ENCODE results near the gene METAP2.
"Not testable (repeated sequence)": the region's sequence is repeated elsewhere in the genome, so short reads cannot be mapped to it uniquely, and the experiment has no call there.

METAP2 gene

DNA sequence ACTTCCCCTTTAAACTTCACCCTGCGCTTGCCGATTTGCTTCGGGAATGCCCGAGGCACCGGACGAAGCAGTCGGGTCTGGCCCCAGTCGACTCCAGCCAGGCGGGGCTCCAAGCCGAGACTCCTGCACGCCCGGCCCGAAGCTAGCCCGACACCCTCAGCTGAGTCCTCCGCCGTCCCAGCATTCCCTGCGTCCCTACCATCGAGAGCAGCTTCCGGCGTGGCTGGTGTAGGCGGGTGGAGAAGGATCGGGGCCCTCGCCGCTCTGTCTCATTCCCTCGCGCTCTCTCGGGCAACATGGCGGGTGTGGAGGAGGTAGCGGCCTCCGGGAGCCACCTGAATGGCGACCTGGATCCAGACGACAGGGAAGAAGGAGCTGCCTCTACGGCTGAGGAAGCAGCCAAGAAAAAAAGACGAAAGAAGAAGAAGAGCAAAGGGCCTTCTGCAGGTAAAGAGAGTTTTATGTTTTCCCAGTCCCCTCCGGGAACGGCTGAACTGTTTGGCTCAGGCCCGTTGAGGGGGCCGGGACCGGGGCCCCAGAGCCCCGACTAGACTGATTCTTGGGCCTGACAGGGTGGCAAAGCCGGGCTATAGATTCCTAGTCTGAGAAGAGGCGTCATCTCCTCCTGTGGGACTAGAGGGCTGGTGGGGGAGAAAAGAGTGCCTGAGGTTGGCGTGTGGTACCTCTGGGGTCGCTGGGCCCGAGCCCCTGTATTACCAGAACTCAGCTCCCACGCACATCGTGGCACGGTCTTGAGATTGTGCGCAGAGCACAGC lies at the start of gene METAP2:
Gene METAP2, plus strand, starts transcription at position 269 of the 776 bp plus-strand sequence. Its CDS starts 28 bp downstream, at position 297.
- peak; percentile 97 to 98 (median 97) for DNase-seq

DNA sequence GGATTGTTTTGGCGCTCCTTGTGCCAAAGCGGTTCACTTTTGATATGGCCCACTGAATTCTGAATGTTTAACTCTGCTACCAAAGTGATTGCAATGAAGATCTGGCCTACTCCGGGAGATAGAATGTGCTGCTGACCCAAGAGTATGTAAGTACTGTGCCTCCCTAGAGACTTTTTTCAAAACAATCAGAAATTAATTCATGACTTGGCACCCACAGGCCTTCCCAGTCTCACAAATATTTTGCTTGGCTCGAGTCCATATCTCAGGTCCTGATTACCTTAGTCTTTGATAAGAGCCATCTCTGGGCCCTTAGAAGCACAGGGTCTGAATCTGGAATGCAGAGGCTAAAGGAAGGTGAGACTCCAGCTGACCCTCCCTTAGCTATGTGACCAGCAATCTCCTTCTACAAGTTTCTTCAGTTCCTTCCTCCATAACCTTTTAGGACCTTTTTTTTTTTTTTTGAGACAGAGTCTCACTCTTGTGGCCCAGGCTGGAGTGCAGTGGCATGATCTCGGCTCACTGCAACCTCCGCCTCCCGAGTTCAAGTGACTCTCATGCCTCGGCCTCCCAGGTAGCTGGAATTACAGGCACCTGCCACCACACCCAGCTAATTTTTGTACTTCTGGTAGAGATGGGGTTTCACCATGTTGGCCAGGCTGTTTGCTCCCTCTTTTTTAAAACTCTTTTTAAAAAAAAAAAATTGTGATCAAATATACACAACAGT lies 49.5 kb upstream of the METAP2 start:
- DNase-seq, result no peak

DNA sequence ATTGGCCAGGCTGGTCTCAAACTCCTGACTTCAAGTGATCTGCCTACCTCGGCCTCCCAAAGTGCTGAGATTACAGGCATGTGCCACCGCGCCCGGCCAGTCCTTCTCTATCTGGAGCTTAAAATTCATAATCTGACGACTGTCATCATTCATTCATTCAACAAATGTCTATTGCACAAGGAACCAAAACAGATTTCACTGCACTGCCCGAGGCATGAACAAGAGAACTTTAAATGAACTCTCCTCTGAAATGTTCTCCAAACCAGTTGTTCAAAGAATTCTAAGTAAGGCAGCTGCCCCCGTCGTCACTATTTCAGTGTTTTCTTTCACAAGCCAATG lies 44.8 kb upstream of the METAP2 start:
- no peak for DNase-seq

DNA sequence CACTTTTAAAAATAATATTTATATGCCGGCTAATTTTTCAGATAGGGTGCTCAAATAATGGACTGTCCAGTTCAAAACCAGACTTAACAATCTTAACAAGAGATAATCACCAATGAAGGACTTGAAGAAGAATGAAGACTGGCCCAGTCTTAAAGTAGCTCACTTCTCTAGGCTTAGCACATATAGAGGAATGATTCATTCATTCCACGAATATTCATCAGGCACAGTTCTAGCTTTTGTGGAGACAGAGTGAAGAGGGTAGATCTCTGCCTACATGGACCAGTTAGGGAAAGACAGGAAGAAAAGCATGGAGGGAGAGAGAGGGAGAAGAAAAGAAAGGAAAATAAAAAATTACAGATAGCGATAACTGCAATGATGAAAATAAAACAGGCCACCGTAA lies 42.8 kb upstream of the METAP2 start:
- no peak for DNase-seq

DNA sequence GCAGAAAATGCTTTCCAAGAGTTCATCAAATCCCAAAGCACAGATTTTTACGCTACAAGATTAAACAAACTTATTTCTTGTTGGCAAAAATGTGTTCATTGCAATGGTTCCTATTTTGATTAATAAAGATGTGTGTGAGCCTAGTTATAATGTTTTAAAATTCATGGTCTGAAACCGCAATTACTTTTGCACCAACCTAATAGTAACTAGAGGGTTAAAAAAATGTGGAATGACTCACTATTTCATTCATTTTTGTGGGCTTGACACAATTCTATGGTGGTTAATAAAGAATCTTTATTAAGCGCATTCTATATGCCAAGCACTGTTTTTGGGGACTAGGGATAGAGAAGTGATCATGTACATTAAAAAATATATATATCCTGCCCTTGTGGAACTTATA lies 38.6 kb upstream of the METAP2 start:
- DNase-seq, result no peak

DNA sequence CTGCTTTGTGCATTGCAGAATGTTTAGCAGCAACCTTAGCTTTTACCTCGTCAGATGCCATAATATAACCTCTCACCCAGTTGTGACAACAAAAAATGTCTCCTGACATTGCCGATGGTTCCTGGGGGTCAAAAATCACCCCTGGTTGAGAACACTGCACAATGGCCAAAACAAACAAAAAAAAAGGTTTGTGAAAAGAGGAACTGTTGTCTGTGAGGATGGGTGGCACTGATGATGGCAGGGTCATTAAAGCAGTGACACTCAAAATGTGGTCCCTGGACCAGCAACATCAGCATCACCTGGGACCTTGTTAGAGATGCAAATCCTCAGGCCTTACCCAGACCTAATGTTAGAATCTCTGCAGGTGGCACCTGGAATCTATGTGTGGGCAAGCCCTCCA lies 36.4 kb upstream of the METAP2 start:
- no peak for DNase-seq

DNA sequence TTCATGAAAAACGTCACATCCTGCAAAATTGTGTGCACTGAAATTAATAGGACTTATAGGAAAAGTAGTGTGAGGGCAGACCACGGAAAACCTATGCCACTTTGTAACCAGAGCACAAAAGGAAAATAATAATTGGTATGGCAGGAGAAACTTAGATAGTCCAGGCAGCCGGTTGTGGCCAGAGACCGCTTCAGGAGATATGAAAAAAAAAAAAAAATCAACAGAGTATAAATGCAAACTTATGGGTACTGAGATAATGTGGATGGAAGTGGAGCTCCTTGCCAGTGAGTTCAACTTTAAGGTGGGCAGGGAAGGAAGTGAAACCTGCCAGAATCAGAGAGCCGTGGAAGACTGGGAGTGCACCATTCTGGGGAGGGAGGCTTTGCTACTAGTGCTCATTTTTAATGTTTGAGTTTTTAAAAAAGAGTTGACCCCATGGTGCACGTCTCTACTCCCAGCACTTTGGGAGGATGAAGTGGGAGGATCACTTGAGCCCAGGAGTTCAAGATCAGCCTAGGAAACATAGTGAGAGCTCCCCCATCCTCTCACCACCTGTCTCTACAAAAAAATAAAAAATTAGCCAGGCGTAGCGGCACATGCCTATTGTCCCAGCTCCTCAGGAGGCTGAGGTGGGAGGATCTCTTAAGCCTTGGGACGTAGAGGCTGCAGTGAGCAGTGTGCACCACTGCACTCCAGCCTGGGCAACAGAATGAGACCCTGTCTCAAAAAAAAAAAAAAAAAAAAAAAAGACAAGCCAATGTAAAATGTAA lies 34.3 kb upstream of the METAP2 start:
- DNase-seq, result no peak

DNA sequence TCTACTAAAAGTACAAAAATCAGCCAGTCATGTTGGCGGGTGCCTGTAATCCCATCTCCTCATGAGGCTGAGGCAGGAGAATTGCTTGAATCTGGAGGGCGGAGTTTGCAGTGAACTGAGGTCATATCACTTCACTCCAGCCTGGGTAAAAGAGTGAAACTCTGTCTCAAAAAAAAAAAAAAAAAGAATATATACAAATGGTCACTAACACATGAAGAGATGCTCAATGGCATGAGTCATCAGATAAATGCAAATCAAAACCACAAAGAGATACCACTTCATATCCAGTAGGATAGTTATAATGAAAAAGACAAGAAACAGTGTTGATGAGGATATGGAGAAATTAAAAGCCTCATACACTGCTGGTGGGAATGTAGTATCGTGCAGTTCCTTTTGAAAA lies 33.6 kb upstream of the METAP2 start:
- DNase-seq, result no peak

DNA sequence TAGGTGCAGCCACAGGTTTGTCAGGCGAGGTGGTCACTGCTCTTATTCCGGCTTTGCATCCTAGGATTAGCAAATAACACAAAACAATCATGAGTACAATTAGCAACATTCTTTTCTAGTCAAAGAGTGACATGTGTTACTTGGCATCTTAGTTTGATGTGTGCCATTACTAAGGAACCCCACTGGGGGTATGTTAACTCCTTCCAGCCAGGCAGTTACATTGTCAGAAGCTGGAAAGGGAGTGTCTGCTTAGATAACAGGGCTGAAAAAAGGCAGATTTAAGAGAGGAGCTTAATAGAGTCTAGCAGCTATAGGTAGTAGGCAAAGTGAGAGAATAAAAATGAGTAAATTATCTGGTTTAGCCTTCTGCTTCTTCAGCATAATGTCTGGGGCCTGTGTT lies 30.5 kb upstream of the METAP2 start:
- DNase-seq, result peak in 1 of 3 experiments; percentile 26

DNA sequence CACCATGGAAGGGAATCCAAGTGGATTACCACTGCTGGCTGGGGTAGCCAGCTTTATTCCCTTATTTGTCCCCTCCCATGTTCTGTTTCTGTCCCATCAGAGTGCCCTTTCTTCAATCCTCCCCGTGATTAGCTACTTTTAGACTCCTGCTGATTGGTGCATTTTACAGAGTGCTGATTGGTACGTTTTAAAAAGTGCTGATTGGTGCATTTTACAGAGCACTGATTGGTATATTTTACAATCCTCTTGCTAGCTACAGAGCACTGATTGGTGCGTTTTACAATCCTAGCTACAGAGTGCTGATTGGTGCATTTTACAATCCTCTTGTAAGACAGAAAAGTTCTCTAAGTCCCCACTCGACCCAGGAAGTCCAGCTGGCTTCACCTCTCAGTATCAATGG lies 28.9 kb upstream of the METAP2 start:
- not testable (repeated sequence) for DNase-seq

DNA sequence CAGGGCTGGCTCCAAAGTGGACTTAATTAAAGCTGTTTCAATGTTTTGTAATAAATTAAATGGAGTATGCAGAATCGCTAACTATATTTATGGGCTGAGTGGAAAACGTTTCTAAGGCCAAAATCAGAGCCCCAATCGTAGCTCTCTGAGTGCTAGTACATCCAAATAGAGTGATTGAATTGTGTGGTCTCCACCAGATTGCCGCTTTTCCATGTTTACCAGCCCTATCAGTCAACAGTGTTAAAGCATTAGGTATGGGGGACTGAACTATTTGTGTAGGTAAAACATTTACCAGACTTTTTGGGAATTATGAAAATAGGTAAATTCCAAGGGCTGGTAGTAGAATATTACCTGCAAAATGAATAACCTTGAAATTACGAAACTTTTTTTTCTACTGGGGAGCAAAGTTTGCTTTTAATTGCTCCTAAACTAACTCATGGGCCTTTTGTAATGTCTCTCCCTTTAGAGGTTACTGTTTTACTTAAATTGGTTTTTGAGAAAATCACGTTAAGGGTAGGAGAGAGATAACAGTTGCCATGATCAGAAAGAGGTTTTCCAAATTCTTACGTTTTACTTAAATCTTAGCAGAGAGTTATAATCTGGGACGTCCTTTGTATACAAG lies 28.0 kb upstream of the METAP2 start:
- peak in 1 of 3 experiments; percentile 19 for DNase-seq

DNA sequence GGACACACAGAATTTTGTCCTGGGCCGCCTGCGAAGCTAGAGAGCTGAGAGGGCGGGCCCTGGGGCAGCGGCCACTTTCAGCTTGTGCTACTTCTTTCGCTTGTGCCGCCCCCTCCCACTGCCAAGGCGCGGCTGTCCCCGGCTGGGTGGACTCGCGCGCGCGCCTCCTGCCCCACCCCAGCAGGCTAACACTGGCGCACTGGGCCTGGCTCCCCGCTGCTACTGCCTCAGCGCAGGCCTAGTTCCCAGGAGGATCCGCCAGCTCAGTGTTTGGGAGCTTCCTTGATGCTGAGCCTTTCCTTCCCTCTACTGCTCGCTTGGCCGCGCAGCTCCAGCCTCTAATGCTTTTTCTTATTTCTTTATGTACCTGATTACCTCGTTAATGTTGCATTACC lies 27.4 kb upstream of the METAP2 start:
- DNase-seq, result no peak

DNA sequence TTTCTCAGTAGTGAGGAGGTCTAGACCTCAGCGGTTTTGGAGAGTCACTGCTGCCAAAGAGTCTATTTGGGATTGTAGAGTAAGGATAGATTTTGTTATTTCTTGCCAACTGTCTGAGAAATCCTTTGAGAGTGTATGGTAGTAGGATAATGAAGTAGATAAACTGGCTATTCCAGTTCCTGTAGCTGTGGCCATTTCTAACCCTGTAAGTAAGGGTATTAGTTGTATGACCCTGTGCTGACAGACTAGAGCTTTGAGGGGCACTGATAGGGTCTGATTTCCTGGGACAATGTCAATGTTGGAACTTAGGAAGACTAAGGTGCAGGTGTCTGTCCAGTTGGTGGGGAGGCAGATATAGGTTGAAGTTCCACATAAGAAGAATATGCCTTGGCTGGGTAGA lies 24.3 kb upstream of the METAP2 start:
- DNase-seq, result not testable (repeated sequence)

DNA sequence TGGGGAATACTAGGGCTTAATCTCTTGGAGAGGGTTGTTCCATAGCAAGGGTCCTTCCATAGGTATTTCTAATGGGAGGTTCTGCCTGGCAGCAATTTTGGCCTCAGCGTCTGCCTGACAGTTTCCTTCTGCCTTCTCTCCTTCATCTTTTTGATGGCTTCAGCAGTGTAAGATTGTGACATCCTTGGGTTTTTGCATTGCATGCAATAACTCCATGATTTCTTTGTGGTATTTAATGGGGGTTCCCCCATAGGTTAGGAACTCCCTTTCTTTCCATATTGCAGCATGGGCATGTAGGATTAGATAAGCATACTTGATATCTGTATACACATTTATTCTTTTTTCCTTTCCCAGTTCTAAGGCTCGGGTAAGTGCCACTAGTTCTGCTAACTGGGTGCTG lies 21.5 kb upstream of the METAP2 start:
- not testable (repeated sequence) for DNase-seq

DNA sequence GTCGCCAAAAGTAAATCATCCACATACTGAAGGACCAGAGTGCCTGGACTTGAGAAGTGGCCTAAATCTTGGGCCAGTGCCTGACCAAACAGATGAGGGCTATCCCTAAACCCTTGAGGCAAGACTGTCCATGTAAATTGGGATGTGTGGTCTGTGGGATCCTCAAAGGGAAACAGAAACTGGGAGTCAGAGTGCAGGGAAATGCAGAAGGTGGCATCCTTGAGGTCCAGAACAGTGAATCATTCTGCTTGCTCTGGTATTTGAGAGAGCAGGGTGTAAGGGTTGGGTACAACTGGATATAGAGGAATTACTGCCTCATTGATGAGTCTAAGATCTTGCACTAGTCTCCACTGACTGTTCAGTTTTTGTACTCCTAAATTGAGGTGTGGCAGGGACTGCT lies 20.1 kb upstream of the METAP2 start:
- DNase-seq, result not testable (repeated sequence)

DNA sequence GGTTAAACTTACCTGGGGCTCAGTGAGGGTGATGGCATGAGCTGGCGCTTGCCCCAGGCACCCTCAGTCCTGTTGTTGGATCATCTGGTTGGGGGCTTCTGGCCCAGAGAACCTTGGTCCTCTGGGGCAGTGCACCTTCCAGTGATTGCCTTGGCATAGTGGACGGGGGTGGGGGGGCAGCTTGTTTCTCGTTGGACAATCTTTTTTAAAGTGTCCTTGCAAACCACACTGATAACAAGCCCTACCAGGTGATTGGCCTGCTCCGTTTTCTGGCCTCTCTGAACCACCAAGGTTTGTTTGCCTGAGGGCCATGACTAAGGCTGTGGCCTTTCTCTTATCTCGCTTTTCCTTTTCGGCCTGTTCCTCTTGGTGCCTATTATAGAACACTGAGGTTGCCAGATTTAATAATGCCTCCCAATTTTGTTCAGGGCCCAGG lies 19.2 kb upstream of the METAP2 start:
- not testable (repeated sequence) for DNase-seq

DNA sequence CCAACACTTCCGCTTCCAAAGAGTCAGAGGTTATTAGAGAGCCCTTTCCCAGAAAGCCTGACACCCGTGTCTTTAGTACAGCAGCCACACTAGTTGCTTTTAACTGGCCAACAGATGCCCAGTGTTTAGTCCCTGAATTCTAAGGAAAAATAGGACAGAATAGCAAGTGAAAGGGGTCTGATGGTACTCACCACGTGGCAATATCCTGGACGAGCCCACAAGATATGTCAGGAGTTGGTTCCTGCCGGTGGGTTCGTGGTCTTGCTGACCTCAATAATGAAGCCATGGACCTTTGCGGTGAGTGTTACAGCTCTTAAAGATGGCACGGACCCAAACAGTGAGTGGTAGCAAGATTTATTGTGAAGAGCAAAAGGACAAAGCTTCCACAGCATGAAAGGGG lies 16.3 kb upstream of the METAP2 start:
- not testable (repeated sequence) for DNase-seq

DNA sequence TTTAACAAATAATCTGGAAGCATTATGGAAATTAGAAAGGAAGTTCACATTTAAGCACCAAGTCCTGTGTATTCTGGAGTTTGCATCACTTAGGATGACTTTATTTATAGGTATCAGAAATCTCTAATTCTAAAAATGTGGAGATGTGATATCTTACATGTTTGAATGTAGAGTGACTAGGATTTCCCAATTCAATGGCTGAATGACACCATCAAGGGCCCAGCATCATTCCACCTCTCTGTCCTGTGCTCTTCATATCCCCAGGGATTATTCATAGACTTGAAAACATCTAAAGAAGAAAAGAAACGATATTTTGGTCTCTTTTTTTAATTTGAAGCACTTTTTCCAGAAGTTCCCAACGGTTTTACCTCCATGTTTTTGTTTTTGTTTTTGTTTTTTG lies 15.2 kb upstream of the METAP2 start:
- DNase-seq, result no peak

DNA sequence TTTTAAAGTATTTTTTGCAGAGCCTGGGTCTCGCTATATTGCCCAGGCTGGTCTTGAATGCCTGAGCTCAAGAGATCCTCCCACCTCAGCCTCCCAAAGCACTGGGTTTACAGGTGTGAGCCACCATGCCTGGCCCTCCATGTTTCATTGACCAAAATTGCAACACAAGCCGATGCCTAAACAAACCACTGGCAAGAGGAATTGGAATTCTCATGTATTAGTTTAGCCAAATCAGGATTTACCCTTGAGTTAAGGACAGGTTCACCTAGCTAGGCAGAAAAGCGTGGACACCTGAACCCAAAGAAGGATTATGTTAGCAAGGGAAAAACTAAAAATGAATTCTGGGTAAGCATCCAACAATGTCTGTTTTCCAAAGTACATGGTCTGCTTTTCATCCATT lies 14.6 kb upstream of the METAP2 start:
- DNase-seq, result no peak

DNA sequence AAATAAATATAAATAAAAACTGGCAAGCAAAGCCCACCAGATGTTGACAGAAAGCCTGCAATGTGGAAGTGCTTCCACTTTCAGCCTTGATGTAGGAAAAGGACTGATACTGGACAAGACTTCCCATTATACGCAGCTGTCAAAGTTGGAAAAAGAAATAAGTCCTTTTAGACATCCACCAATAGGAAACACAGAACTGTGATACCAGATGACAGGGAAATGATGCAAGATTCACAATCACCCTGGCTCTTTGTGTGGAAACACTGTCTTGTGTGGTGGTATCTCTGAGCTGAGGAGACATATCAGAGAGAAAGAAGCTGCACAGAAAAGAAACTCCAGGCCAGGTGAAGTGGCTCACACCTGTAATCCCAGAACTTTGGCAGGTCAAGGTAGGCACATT lies 13.8 kb upstream of the METAP2 start:
- DNase-seq, result no peak

DNA sequence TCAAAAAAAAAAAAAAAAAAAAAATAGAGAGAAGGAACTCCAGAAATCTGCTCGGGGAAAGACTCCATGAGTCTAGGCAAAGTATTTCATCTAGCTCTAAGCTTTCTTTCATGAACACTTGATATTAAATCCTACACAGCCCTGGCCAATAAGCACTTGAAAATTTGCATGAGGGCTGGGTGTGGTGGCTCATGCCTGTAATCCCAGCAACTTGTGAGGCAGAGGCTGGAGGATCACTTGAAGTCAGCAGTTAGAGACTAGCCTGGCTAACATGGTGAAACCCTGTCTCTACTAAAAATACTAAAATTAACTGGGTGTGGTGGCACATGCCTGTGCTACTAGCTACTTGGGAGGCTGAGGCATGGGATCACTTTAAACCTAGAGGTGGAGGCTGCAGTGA lies 13.1 kb upstream of the METAP2 start:
- no peak for DNase-seq

DNA sequence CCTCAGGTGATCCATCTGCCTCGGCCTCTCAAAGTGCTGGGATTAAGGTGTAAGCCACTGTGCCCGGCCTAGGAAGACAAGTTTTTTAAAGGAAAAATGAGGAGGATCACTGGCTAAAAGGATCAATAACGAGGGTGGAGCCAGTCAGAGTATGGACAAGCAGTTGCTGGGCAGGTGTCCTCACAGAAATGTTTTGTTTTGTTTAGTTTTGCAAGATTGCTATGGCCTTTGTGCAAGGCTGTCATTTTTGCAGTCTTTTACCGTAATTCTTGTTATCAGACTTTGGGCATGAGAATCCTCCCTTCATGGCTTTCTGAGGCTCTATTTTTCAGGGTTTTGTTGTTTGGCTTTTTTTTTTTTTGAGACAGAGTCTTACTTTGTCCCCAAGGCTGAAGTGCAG lies 11.9 kb upstream of the METAP2 start:
- no peak for DNase-seq

DNA sequence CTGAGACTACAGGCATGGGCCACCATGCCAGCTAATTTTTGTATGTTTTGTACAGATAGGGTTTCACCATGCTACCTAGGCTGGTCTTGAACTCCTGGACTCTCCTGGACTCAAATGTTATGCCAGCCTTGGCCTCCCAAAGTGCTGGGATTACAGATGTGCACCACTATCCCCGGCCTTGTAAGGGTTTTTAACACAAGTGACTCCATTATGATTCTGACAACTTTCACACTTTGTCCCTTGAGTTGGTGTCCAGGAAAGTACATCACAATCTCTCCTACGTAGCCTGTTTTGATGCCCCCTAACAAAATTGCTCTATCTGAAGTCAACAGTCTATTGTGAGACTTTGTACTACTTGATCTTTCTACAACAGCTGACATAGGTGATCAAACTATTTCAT lies 11.4 kb upstream of the METAP2 start:
- no peak for DNase-seq
